HG03064 (cell line): ENCODE measurements around the gene NSF.
"Not testable (repeated sequence)": the region's sequence is repeated elsewhere in the genome, so short reads cannot be mapped to it uniquely, and the experiment has no call there.

Experiments used
- ATAC-seq: cut with Tn5 transposase; IDR thresholded peaks from one replicate; pipeline ENCODE4 v1.9.1; 2021; ENCODE audit warnings: low read depth; ENCODE audit not compliant: unreplicated experiment

Gene NSF

GRCh38 chr17:46627452-46627851 lies 37.0 kb downstream of the NSF start:
- ATAC-seq = not testable (repeated sequence)

DNA sequence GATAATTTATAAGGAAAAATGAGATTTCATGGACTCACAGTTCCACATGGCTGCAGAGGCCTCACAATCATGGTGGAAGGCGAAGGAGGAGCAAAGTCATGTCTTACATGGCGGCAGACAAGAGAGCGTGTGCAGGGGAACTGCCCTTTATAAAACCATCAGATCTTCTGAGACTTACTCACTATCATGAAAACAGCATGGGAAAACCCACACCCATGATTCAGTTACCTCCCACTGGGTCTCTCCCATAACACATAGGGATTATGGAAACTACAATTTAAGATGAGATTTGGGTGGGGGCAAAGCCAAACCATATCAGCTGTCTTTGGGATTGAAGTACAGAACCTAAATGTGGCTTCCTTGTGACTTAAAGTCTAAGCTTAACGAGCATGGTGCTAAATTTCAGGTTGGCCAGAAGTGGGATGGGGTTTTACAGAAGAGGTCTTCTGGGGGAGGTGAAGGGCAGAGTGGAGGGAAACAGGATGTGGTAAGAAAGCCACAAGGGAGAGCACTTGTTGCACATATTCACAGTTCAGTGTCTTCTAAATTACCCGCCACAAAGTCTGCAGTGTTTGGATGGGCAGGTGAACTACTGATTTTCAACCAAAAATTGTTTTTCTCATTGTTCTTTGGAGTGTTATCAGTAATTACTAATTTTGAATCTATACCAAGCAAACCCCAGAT lies 38.4 kb downstream of the NSF start:
- not testable (repeated sequence) for ATAC-seq

DNA sequence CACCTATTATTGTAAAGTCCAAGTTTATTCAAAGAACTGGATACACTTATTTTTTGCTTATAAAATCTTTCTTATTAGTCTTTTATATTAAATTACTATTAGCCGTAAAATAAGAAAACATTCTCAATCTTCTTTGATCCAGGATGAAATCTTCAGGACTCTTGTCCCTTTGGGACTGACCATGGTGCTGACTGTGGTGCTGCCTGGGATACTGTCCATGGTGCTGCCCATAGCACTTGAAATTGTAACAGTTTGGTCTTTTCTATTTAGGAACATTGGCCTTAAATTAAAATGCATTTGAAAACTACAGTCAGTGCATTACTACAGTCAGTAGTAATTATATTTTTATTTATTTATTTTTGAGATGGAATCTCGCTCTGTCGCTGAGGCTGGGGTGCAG lies 41.7 kb downstream of the NSF start:
- ATAC-seq = not testable (repeated sequence)

GRCh38 chr17:46634844-46635243 lies 44.4 kb downstream of the NSF start:
- ATAC-seq = not testable (repeated sequence)

DNA sequence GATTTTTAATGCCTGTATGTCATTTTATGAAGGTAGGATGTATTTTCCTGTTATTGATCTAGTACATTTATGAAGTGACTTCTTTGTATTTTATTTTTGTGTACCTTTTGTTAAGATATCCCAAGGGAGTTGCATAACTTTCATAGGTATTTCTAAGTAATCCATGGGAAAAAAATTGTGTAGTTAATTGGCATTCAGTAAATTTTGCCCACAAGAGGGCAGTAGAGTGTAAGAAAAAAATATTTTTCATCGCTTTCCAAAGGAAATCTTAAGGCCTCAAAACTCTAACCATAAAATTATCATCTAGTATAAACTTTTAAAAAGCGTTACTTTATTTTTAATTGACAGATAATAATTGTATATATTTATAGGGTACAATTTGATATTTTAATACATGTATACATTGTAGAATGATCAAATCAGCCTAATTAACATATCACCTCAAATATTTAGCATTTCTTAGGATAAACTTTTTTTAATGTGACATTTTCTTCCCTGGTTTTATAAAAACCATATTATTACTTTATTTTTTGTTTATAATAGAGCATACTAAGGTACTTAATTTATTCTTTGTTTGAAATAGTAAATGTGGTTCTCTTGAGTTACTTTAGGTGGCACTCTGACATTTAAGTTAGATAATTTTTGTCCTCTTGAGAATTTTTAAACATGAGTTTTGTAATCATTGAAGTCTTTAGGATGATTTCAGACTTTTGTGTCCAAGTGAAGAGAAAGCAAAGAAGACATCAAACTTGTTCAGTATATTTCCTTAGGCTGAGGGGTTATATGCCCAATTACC lies 51.6 kb downstream of the NSF start:
- not testable (repeated sequence) for ATAC-seq

DNA sequence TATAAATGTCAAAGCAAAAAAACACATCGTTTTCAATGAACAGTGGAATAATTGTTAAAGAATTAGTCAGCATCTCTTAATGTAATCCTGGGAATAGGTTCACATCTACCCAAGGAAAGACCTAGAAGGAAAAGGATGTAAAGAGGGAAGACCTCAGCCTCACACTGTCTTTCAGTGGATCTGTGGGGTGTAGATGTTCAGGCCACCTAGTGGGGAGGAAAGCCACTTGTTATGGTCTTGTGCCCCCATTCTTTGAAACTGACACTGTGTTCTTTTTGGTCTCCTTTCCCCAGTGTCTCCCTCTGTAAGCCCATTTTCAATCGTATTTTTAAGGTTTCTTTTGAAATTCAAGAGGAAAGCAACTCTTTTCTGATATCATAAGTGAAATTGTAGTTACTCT lies 56.8 kb downstream of the NSF start:
- ATAC-seq = not testable (repeated sequence)

DNA sequence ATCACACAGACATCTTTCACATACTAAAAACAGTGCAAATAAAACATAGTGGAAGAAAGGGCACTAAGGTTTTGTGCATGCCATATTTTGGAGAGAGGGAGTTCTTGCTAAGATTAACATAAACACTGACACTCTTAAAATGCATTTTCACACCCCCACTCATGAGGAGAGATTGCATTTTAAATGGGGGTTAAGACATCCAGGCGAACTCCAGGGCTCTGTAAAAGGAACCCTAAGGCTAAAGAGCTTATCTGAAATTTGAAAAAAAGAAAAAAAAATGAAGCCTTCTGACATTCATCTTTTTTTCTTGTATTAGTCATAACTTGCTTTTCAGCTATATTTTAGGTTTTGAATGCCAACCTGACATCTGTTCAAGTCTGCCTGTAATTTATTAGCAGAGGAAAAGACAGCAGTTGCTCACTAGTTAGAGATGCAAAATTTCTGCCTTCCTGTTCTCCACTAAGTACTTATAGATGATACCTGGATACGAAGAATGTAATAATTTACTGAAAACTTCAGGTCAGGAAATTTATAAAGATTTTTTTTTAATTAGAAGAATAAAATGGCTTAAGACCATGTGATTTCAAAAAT lies 57.3 kb downstream of the NSF start:
- not testable (repeated sequence) for ATAC-seq

DNA sequence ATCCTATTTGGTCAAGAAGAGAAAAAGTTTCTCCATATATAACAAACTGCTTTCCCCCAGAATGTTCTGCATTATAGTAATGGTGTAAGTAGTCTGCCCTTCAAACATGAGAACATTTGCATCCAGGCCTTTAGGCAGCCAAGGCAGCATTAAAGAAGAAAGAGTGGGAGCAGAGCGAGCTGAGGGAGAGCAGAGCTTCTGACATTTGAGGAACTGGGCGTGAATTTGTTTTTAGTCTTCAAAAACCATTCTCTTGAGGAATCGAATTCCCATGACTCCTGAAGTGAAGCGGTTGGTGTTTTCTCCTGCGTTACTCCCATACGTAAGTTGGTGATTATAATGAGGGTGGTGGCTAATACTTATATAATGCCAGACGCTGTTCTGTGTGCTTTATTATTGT lies 58.8 kb downstream of the NSF start:
- not testable (repeated sequence) for ATAC-seq

GRCh38 chr17:46652024-46652643 lies 61.7 kb downstream of the NSF start:
- ATAC-seq = not testable (repeated sequence)

GRCh38 chr17:46658235-46658634 lies 67.8 kb downstream of the NSF start:
- not testable (repeated sequence) for ATAC-seq

DNA sequence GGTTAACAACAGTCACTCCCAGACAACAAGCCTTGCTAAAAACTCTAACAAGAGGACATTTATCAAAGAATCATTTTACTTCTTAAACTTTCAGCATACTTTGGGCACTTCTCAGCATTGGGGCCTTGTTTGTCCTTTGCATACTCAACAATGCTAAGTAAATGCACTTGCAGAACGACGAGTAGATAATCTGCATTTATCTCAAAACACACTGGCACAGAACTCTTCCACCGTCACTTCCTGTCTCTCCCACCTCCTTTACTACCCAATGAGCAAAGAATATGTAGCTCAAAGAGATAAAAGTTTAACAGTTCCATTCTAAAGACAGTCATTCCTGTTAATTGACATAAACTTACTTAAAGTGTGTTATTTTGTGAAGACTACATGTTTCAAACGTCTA lies 69.2 kb downstream of the NSF start:
- not testable (repeated sequence) for ATAC-seq

GRCh38 chr17:46663123-46663522 lies 72.7 kb downstream of the NSF start:
- ATAC-seq = not testable (repeated sequence)

DNA sequence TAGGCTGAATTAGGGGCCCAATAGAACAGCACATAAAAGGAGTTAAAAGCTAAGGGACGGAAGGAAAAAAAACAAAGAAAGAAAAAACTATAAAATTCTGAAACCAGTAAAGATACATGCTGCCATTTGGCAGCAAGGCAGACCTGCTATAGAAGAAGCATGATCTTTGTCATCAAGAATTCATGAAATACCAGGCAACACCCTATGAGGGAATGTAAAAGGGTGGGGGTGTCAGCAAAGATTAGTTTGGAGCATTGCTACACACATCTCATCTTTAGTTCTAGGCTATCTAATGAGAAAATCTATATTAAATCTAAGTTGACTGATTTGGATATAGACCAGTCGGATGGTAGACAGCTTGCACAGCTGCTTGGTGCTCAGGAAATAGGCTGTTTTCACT lies 73.1 kb downstream of the NSF start:
- ATAC-seq = not testable (repeated sequence)

DNA sequence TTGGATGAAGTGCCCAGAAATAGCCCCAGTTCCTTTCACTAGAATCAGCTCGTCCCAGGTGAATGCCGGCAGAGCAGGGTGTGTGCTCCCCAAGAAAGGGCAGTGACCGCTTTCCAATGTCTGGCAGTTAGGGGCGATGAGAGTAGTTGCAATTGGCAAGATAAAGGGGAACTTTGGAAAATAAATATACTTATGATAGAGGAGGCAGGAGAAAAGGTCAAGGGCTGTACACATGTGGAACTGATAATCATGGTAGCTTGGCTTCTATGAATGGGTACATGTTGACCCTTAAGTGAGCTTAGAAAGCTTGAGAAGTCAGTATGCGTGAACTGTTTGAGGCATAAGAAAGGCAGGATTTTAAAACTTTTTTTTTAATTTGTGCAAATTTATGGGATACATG lies 75.5 kb downstream of the NSF start:
- not testable (repeated sequence) for ATAC-seq

DNA sequence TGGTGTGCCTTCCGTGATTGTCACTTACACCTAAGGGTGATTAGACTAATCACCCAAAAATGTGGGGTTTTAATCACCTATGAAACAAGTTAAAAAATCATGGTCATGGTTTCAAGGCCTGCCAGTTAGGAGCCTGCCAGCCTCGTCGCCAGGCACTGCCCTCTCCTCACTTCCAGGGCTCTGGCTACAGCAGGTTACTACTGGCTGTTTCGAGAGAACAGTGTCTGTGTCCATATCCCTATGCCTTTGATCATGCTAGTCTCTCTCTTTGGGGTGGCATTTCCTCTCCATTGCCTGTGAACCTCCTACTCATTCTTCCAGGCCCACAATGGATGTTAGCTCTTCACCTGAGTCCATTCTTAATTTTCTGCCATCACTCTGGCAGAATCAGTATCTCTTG lies 80.3 kb downstream of the NSF start:
- ATAC-seq = not testable (repeated sequence)

GRCh38 chr17:46672777-46673176 lies 82.3 kb downstream of the NSF start:
- not testable (repeated sequence) for ATAC-seq

DNA sequence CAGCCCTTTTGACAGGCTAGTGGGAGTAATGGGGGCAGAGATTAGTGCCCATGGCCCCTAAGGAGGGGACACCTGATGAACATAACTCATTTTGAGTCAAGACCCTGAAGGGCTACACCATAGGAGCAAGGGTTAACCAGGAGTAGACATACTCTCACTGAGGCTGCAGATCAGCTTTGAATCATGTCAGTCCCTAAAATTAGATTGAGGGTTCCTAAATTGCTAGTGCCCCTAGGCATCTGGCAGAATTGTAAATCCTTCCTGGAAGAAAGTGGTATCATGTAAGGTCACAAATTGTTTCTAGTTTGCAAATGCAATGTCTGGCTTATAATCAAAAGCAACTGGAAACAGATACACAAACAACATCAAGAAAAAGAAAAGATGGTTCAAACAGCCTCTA lies 87.3 kb downstream of the NSF start:
- ATAC-seq = not testable (repeated sequence)

- ATAC-seq = not testable (repeated sequence)
Measured at GRCh38 chr17:46683653-46684052, 93.2 kb downstream of the NSF start.

- ATAC-seq = not testable (repeated sequence)
Measured at GRCh38 chr17:46685284-46685683, 94.8 kb downstream of the NSF start.

DNA sequence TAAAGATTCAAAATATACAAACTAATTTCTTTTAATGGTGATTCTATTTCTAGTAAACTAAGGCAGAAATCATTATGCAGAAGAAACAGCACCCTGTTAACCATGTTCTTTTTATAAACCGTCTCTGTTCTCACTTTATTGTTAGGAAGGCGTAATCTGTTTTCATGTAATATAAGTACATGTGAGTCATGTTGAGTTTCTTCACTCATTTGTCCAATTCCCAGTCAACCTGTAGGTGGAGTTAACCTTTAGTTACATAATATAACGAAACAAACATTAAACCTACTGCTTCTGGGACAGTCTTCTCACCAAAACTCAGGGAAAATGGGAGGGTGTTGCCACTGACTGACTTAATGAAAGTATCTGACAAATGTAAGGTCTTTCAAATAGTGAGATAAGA lies 101.7 kb downstream of the NSF start:
- not testable (repeated sequence) for ATAC-seq

DNA sequence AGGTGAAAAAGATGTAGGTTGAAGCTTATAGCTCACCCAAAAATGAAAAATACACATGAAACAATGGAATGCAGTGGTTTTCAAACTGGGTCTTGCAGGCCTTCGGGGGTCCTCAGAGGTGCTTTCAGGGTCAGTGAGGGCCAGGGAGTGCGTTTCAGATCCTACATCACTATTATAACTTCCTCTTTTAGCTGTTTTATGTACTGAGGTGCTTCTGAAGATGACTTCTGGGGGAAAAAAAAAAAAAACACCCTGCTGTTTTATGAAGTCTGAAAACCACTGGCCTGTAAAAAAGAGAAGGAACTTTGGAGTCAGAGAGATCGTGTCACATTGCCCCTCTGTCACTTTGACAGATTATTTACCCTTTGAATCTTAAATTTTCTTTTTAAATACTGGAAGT lies 102.8 kb downstream of the NSF start:
- not testable (repeated sequence) for ATAC-seq
